ENCODE results near the gene ODR4.
"Not testable (repeated sequence)": the region's sequence is repeated elsewhere in the genome, so short reads cannot be mapped to it uniquely, and the experiment has no call there.

ODR4 gene

GRCh38 chr1:186463511-186463910 lies 87.9 kb downstream of the ODR4 start:
- H3K4me1 ChIP-seq (ENCODE audit: low read depth, poor library complexity, severe bottlenecking): peaks cover 13% of the 10 kb centered on the region
- no peaks in the 10 kb centered on the region for H3K36me3 ChIP-seq (ENCODE audit: insufficient read depth)
- H3K27me3 ChIP-seq (ENCODE audit: insufficient read depth, low read depth): no peaks in the 10 kb centered on the region
- no peak overlapping the region for H2AFZ ChIP-seq (ENCODE audit: low read depth)
- H3K9ac ChIP-seq: no peak overlapping the region
- no peak overlapping the region for H3K4me2 ChIP-seq
- H3K27ac ChIP-seq: no peak overlapping the region
- TF ChIP-seq CTCF (conservative IDR thresholded peaks at IDR 0.05; ENCODE audit: low read depth, low read length): no peak
- no peaks in the 10 kb centered on the region for H4K20me1 ChIP-seq (ENCODE audit: insufficient read depth)
- H3K4me3 ChIP-seq (IDR thresholded peaks at IDR 0.05; ENCODE audit: insufficient read depth, low read depth, low read length): no peak overlapping the region
- no peaks in the 10 kb centered on the region for H3K79me2 ChIP-seq (ENCODE audit: insufficient read depth, low read depth)

- Histone ChIP-seq H3K4me1 (ENCODE audit: low read depth, poor library complexity, severe bottlenecking) (peaks cover 13% of the 10 kb centered on the region), H4K20me1 (ENCODE audit: insufficient read depth) (no peaks in the 10 kb centered on the region), H3K4me2 (no peak overlapping the region), H3K4me3 (IDR thresholded peaks at IDR 0.05; ENCODE audit: insufficient read depth, low read depth, low read length) (no peak overlapping the region), H3K27me3 (ENCODE audit: insufficient read depth, low read depth) (no peaks in the 10 kb centered on the region), H3K27ac (no peak overlapping the region), H3K79me2 (ENCODE audit: insufficient read depth, low read depth) (no peaks in the 10 kb centered on the region), H3K36me3 (ENCODE audit: insufficient read depth) (no peaks in the 10 kb centered on the region), H3K9ac (no peak overlapping the region), H2AFZ (ENCODE audit: low read depth) (no peak overlapping the region)
- no peak for TF ChIP-seq CTCF (conservative IDR thresholded peaks at IDR 0.05; ENCODE audit: low read depth, low read length)
Observed at GRCh38 chr1:186463926-186464325, 88.3 kb downstream of the ODR4 start.

- H3K27ac ChIP-seq; H2AFZ ChIP-seq (ENCODE audit: low read depth); H3K4me2 ChIP-seq; H3K4me3 ChIP-seq (IDR thresholded peaks at IDR 0.05; ENCODE audit: insufficient read depth, low read depth, low read length); H4K20me1 ChIP-seq (ENCODE audit: insufficient read depth); H3K27me3 ChIP-seq (ENCODE audit: insufficient read depth, low read depth); H3K9ac ChIP-seq; H3K36me3 ChIP-seq (ENCODE audit: insufficient read depth); H3K79me2 ChIP-seq (ENCODE audit: insufficient read depth, low read depth): not testable (repeated sequence)
- peaks cover 13% of the 10 kb centered on the region for H3K4me1 ChIP-seq (ENCODE audit: low read depth, poor library complexity, severe bottlenecking)
Observed at GRCh38 chr1:186465491-186465890, 89.9 kb downstream of the ODR4 start.

GRCh38 chr1:186465946-186466345 lies 90.3 kb downstream of the ODR4 start:
- Histone ChIP-seq H3K27ac (no peak overlapping the region), H3K79me2 (ENCODE audit: insufficient read depth, low read depth) (no peaks in the 10 kb centered on the region), H3K4me2 (no peak overlapping the region), H4K20me1 (ENCODE audit: insufficient read depth) (no peaks in the 10 kb centered on the region), H2AFZ (ENCODE audit: low read depth) (no peak overlapping the region), H3K4me3 (IDR thresholded peaks at IDR 0.05; ENCODE audit: insufficient read depth, low read depth, low read length) (no peak overlapping the region), H3K36me3 (ENCODE audit: insufficient read depth) (no peaks in the 10 kb centered on the region), H3K9ac (no peak overlapping the region), H3K4me1 (ENCODE audit: low read depth, poor library complexity, severe bottlenecking) (peaks cover 13% of the 10 kb centered on the region), H3K27me3 (ENCODE audit: insufficient read depth, low read depth) (no peaks in the 10 kb centered on the region)
- TF ChIP-seq CTCF (conservative IDR thresholded peaks at IDR 0.05; ENCODE audit: low read depth, low read length): no peak

Measured in KMS-11 (cell line).